Measurements from ENCODE around the gene OR52B4.
"Not testable (repeated sequence)": the region's sequence is repeated elsewhere in the genome, so short reads cannot be mapped to it uniquely, and the experiment has no call there.

Gene OR52B4

GRCh38 chr11:4368286-4368685 lies at the start of gene OR52B4:
Gene OR52B4 (minus strand): TSS chr11:4368386. CDS start chr11:4368295, 91 bp downstream.
- no peak for DNase-seq (ENCODE audit: low read depth in 2 of 2)

GRCh38 chr11:4416816-4417215 lies 48.6 kb upstream of the OR52B4 start:
- DNase-seq (ENCODE audit: low read depth in 2 of 2) = no peak

GRCh38 chr11:4416306-4416705 lies 48.1 kb upstream of the OR52B4 start:
- no peak for DNase-seq (ENCODE audit: low read depth in 2 of 2)

GRCh38 chr11:4406206-4406605 lies 38.0 kb upstream of the OR52B4 start:
- DNase-seq (ENCODE audit: low read depth in 2 of 2) = not testable (repeated sequence)

- no peak for DNase-seq (ENCODE audit: low read depth in 2 of 2)
Measured at GRCh38 chr11:4393858-4394223, 25.7 kb upstream of the OR52B4 start.

GRCh38 chr11:4393209-4393857 lies 25.1 kb upstream of the OR52B4 start, which contains the start of gene TRIM21:
Gene TRIM21 (minus strand): TSS chr11:4393702. CDS start chr11:4390409, 3,293 bp downstream.
- peak; percentile 78 to 91 for DNase-seq (ENCODE audit: low read depth in 2 of 2)

- no peak for DNase-seq (ENCODE audit: low read depth in 2 of 2)
Measured at GRCh38 chr11:4388221-4388620, 20.0 kb upstream of the OR52B4 start.

GRCh38 chr11:4385978-4386740 lies 18.0 kb upstream of the OR52B4 start:
- no peak for DNase-seq (ENCODE audit: low read depth in 2 of 2)

GRCh38 chr11:4381901-4382300 lies 13.7 kb upstream of the OR52B4 start:
- no peak for DNase-seq (ENCODE audit: low read depth in 2 of 2)

- no peak for DNase-seq (ENCODE audit: low read depth in 2 of 2)
Measured at GRCh38 chr11:4375431-4376140, 7.4 kb upstream of the OR52B4 start.

- DNase-seq (ENCODE audit: low read depth in 2 of 2) = no peak
Measured at GRCh38 chr11:4370166-4370565, 2.0 kb upstream of the OR52B4 start.

GRCh38 chr11:4348142-4348541 lies 20.0 kb downstream of the OR52B4 start:
- not testable (repeated sequence) for DNase-seq (ENCODE audit: low read depth in 2 of 2)

GRCh38 chr11:4345366-4345765 lies 22.8 kb downstream of the OR52B4 start:
- DNase-seq (ENCODE audit: low read depth in 2 of 2) = not testable (repeated sequence)

GRCh38 chr11:4334356-4334755 lies 33.8 kb downstream of the OR52B4 start:
- DNase-seq (ENCODE audit: low read depth in 2 of 2) = not testable (repeated sequence)
